Right lobe of liver (tissue), 4 donors: ENCODE results near the gene CCL27.
"Not testable (repeated sequence)": the region's sequence is repeated elsewhere in the genome, so short reads cannot be mapped to it uniquely, and the experiment has no call there.

ENCODE experiments used
- POLR2A ChIP-seq: fragments of 450-650 bp; IDR thresholded peaks from one replicate; pipeline ENCODE4 v1.6.1; 2017; ENCODE audit warnings: antibody characterized with exemption, mild to moderate bottlenecking
- TF ChIP-seq, protein P1 (sequence below), 4 donors: fragments of 200-600 bp in 3 of 4; fragments of 450-650 bp in 1 of 4; IDR thresholded peaks; one replicate each; pipeline versions ENCODE4 v1.5.1 to v1.8.0; 2016 to 2022; ENCODE audit warnings: antibody characterized with exemption in 4 of 4, mild to moderate bottlenecking in 2 of 4
- donor health status: DM: no; HTN: no; CAD: no.
- donor health status: DM: no; HTN: no; CAD: no.
- donor health status: DM: no; HTN: yes; CAD: no.

DNA sequence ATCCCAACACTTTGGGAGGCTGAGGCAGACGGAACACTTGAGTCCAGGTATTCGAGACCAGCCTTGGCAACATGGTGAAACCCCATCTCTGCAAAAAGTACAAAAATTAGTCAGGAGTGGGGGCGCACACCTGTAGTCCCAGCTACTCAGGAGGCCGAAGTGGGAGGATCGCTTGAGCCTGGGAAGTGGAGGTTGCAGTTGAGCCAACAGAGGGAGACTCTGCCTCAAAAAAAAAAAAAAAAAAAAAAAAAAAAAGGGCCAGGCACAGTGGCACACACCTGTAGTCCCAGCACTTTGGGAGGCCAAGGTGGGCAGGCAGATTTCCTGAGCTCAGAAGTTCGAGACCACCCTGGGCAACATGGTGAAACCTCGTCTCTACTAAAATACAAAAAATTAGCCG, 23.1 kb downstream of the CCL27 start:
- TF ChIP-seq, protein P1, sequence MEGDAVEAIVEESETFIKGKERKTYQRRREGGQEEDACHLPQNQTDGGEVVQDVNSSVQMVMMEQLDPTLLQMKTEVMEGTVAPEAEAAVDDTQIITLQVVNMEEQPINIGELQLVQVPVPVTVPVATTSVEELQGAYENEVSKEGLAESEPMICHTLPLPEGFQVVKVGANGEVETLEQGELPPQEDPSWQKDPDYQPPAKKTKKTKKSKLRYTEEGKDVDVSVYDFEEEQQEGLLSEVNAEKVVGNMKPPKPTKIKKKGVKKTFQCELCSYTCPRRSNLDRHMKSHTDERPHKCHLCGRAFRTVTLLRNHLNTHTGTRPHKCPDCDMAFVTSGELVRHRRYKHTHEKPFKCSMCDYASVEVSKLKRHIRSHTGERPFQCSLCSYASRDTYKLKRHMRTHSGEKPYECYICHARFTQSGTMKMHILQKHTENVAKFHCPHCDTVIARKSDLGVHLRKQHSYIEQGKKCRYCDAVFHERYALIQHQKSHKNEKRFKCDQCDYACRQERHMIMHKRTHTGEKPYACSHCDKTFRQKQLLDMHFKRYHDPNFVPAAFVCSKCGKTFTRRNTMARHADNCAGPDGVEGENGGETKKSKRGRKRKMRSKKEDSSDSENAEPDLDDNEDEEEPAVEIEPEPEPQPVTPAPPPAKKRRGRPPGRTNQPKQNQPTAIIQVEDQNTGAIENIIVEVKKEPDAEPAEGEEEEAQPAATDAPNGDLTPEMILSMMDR (IDR thresholded peaks at IDR 0.05): not testable (repeated sequence)
- TF ChIP-seq POLR2A: not testable (repeated sequence)
